ENCODE measurements around the gene INTS14. TPM values are rescaled to one million over a fixed set of nuclear protein-coding genes. Genes with fewer than 3 reads are reported as not detected.

INTS14 gene
- total and polyA plus RNA-seq, 9 of the 15 experiments (the other 6 are each of a cell fraction or from before 2014, with no cell fraction given): 30.5 to 92.4 (median 46.5) TPM

- TF ChIP-seq HMBOX1 (IDR thresholded peaks at IDR 0.05): no peak
- TF ChIP-seq POLR2B (IDR thresholded peaks at IDR 0.05; ENCODE audit: low read depth, partially characterized antibody): peak; percentile 60
- TF ChIP-seq TEAD2 (tag; IDR thresholded peaks at IDR 0.05): no peak
- no peak for TF ChIP-seq CEBPG (CRISPR knock-in tag; IDR thresholded peaks at IDR 0.05)
- no peak for TF ChIP-seq CEBPG (tag; conservative IDR thresholded peaks at IDR 0.05 in 1 of 2, IDR thresholded peaks at IDR 0.05 in 1 of 2)
- 0 out of 2 replicates have a peak, but pooled peaks have one; percentile 20 for TF ChIP-seq ZBTB12 (CRISPR knock-in tag; IDR thresholded peaks at IDR 0.05)
- TF ChIP-seq SIRT6 (IDR thresholded peaks at IDR 0.05; ENCODE audit: low read depth, low read length): no peak
- peak; percentile 71; the same call in 1 of the 2 replicates for TF ChIP-seq IRF2 (CRISPR knock-in tag; IDR thresholded peaks at IDR 0.05)
- no peak for TF ChIP-seq TCF7L2 (IDR thresholded peaks at IDR 0.05; ENCODE audit: low read depth, low read length)
- TF ChIP-seq NFIC (IDR thresholded peaks at IDR 0.05): 0 out of 2 replicates have a peak, but pooled peaks have one; percentile 11
- peak; percentile 74 for TF ChIP-seq KDM5B (IDR thresholded peaks at IDR 0.05; ENCODE audit: insufficient replicate concordance, low read depth, low read length)
- no peak for TF ChIP-seq NELFE (IDR thresholded peaks at IDR 0.05; ENCODE audit: insufficient read depth, insufficient read length)
- no peak for TF ChIP-seq ARID1B (IDR thresholded peaks at IDR 0.05)
- no peak for TF ChIP-seq ZC3H8 (IDR thresholded peaks at IDR 0.05)
- TF ChIP-seq KLF6 (CRISPR knock-in tag; IDR thresholded peaks at IDR 0.05; ENCODE audit: borderline replicate concordance): no peak
- 0 out of 4 replicates have a peak, but pooled peaks of 1 of the 2 experiments have one; percentile 51 for TF ChIP-seq ZMIZ1 (IDR thresholded peaks at IDR 0.05; ENCODE audit: low read depth in 2 of 2, low read length in 2 of 2)
- peak; percentile 63 for TF ChIP-seq NKRF (IDR thresholded peaks at IDR 0.05; ENCODE audit: borderline replicate concordance)
- no peak for TF ChIP-seq ASH1L (IDR thresholded peaks at IDR 0.05; ENCODE audit: borderline replicate concordance, low read depth, partially characterized antibody)
- no peak for TF ChIP-seq HES1 (IDR thresholded peaks at IDR 0.05; ENCODE audit: low read depth)
These were observed 80.4 kb downstream of the INTS14 start, which contains the start of gene HACD3 (continued) for GRCh38 chr15:65530318-65531111.
